Brain microvascular endothelial cell (primary cell): ENCODE measurements around the gene RENBP.
A peak's percentile ranks its signal among the peaks of the same experiment; 100 is the strongest.

Source experiments
- DNase-seq: peaks from one replicate; pipeline ENCODE4 v3.0.0-alpha.2; 2020
- H3K27ac ChIP-seq: fragments of 250-450 bp; sonication (Bioruptor Pico); 2 replicates; pipeline ENCODE4 v1.5.1; 2020; ENCODE audit warnings: mild to moderate bottlenecking, moderate library complexity
- H3K27me3 ChIP-seq: fragments of 250-450 bp; sonication (Bioruptor Pico); replicated peaks from 2 replicates; pipeline ENCODE4 v1.5.1; 2020; ENCODE audit warnings: mild to moderate bottlenecking
- H3K36me3 ChIP-seq: fragments of 250-450 bp; sonication (Bioruptor Pico); replicated peaks from 2 replicates; pipeline ENCODE4 v1.5.1; 2020; ENCODE audit warnings: mild to moderate bottlenecking
- H3K4me3 ChIP-seq: 2 replicates; pipeline ENCODE4 v1.5.1; 2011; ENCODE audit warnings: low read depth, mild to moderate bottlenecking, control low read depth, low read length, moderate library complexity
- in situ Hi-C: cut with HindIII; loops from 2 replicates; pipeline ENCODE4 v1.10.0; 2017; ENCODE audit warnings: low sequenced_read_pairs, low pct_ligation_motif_present
- TF ChIP-seq, protein P1 (sequence below): IDR thresholded peaks from 2 replicates; pipeline ENCODE4 v1.5.1; 2011; ENCODE audit warnings: low read depth, mild to moderate bottlenecking, moderate library complexity, low read length, control low read depth, inconsistent platforms; ENCODE audit errors: missing control alignments

The RENBP gene

DNA sequence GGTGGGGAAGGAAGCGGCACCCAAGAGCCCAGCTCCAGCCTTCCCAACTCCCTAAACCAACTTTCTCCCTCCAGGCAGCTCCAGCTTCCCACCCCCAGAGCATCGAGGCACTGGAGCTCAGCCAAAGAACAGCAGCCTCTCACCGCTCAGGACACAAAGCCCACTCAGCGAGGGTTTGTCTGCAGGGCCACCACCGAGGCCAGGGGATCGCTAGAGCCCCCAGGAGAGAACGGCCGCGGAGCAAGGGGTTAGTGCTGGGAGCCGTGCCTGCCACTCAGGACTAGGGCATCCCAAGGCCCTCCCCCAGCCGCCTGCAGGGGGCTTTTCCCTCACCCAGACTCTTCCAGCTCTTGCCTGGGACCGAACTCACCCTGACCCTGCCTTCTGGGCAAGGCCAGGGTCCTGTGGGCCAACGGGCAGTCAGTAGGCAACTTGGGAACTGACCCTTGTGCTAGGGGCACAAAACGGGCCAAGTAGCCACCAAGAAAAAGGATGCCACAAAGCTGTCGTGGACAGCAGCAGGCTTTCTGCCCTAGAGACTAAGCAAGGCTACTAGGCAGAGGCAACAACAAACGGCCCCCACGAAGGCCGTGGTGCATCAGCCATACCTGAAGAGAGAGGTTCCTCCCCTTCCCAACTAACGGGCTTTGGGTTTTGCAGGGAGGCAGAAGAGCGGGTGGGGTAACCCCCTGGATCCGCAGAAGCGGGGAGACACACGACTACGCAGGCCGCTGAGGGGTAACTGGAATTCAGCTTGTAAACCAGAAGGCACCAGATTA lies 24.9 kb upstream of the RENBP start:
- peak overlapping the region; percentile 87 for H3K4me3 ChIP-seq
- H3K27me3 ChIP-seq, result no peaks in the 10 kb centered on the region
- H3K27ac ChIP-seq, result no peak overlapping the region
- TF ChIP-seq, protein P1, sequence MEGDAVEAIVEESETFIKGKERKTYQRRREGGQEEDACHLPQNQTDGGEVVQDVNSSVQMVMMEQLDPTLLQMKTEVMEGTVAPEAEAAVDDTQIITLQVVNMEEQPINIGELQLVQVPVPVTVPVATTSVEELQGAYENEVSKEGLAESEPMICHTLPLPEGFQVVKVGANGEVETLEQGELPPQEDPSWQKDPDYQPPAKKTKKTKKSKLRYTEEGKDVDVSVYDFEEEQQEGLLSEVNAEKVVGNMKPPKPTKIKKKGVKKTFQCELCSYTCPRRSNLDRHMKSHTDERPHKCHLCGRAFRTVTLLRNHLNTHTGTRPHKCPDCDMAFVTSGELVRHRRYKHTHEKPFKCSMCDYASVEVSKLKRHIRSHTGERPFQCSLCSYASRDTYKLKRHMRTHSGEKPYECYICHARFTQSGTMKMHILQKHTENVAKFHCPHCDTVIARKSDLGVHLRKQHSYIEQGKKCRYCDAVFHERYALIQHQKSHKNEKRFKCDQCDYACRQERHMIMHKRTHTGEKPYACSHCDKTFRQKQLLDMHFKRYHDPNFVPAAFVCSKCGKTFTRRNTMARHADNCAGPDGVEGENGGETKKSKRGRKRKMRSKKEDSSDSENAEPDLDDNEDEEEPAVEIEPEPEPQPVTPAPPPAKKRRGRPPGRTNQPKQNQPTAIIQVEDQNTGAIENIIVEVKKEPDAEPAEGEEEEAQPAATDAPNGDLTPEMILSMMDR, result peak; percentile 17
- no peaks in the 10 kb centered on the region for H3K36me3 ChIP-seq
- in situ Hi-C loops, result no loop called here
- DNase-seq, result no peak

DNA sequence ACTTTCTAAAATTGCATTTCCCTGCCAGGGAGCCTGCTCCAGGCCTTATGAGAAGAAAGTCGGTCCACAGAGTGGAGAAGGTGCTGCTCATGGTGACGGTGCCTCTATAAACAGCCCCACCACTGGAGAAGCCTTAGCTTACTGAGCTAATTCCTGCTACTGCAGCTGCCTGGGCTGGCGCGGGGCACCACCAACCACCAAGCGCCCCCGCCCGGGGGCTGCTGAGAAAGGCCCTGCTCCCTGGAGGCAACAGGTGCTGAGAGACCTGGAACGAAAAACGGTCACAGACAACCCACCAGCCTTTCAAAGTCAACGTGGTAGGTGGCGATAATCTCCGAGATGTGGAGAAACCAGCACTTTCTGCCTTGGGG lies 24.3 kb upstream of the RENBP start:
- H3K27me3 ChIP-seq, result no peaks in the 10 kb centered on the region
- TF ChIP-seq, protein P1, result peak; percentile 25
- no peak for DNase-seq
- peaks cover 4% of the 10 kb centered on the region for H3K36me3 ChIP-seq
- no peak overlapping the region for H3K27ac ChIP-seq
- in situ Hi-C loops, result no loop called here
- H3K4me3 ChIP-seq, result peak overlapping the region; percentile 87

DNA sequence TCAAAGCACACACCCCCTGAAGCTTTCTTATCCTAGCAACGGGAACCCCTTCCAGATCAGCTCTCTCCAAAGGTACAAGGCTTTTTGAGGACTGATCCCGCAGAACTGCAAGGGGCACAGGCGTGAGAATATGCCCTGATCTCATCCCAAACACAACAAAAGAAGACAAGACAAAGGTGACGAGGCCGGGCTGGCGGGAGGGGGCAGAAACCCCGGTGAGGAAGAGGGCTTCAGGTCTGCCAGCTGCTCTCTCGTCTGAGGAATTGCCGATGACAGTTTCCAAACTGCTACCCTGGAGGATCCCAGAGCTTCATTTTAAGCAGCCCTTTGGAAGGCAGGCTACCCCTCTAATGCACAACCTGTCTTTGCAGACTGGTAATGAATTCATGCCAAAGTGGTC lies 23.8 kb upstream of the RENBP start:
- H3K36me3 ChIP-seq, result peaks cover 9% of the 10 kb centered on the region
- in situ Hi-C loops, result no loop called here
- DNase-seq, result no peak
- no peak overlapping the region for H3K27ac ChIP-seq
- no peaks in the 10 kb centered on the region for H3K27me3 ChIP-seq
- TF ChIP-seq, protein P1, result no peak
- no peak overlapping the region for H3K4me3 ChIP-seq

DNA sequence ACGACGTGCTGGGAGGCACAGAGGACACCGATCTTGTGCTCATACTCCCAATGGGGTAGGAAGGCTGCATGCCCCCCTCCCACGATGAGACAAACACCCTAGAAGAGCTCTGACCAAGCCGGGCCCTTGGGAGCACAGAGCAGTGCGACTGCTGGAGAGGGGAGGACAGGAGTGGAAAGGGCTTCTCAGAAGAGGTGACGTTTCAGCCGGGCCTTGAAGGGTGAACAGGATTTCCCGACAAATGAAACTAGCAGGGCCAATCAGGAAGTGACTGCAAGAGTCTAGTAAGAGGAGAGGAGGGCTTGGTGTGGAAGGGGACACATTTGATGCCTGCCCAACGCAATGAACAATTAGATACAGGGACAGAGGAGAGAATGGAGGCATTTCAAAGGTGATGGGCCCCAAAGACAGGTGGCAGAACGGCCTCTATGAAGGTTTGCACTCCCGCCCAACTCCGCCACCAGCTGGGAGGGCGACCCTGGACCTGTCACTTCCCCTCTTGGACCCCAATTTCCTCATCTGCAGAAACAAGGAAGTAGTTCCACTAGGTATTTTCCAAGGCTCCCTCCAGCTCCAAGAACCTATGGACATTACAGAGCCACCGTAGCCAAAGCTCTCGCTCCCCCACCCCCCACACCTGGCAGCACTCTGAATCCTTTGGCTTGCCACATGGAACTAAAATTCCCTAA lies 23.2 kb upstream of the RENBP start:
- Histone ChIP-seq H3K36me3 (peaks cover 13% of the 10 kb centered on the region), H3K27me3 (no peaks in the 10 kb centered on the region), H3K4me3 (no peak overlapping the region), H3K27ac (no peak overlapping the region)
- TF ChIP-seq, protein P1, result no peak
- in situ Hi-C loops, result no loop called here
- DNase-seq, result no peak

DNA sequence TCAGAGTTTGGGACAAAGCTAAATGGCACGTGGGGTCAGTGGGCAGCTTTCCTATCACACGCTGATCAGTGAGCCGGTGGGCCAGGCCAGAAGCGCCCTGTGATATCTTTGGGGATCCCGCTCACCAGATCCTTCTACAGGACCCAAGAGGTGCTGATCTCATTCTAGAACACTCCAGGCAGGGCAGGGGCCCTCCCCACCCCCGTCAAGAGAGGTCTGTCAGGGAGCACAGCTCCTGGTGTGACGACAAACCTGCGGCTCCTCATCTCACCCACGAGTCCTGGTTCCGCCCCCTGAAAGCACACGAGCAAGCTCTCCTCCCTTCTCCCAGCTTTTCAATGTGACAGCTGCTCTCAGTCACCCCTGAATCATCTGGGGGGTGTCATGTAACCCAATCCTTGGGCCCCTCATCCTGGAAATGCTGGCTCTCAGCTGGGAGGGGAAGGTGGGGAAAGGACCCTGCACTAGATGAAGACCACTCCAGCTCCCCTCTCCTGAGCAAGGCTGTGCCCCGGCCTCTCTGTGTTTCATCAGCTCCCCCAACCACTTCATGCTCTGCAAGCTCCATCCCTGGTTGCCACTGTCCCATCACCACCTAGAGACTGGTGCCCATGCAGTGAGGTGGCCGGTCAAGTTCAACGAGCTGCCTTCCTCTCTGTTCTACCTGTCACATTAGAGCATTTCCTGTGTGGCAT lies 22.5 kb upstream of the RENBP start:
- no peak for DNase-seq
- TF ChIP-seq, protein P1, result no peak
- no peak overlapping the region for H3K27ac ChIP-seq
- peaks cover 20% of the 10 kb centered on the region for H3K36me3 ChIP-seq
- in situ Hi-C loops, result no loop called here
- H3K4me3 ChIP-seq, result no peak overlapping the region
- H3K27me3 ChIP-seq, result no peaks in the 10 kb centered on the region
